GM19351 (cell line): ENCODE data around the gene KRT31.
"Not testable (repeated sequence)": the region's sequence is repeated elsewhere in the genome, so short reads cannot be mapped to it uniquely, and the experiment has no call there.

ENCODE experiments used
- ATAC-seq: cut with Tn5 transposase; IDR thresholded peaks from one replicate; pipeline ENCODE4 v1.9.1; 2021; ENCODE audit warnings: mild to moderate bottlenecking, moderate library complexity; ENCODE audit not compliant: unreplicated experiment

KRT31 gene

DNA sequence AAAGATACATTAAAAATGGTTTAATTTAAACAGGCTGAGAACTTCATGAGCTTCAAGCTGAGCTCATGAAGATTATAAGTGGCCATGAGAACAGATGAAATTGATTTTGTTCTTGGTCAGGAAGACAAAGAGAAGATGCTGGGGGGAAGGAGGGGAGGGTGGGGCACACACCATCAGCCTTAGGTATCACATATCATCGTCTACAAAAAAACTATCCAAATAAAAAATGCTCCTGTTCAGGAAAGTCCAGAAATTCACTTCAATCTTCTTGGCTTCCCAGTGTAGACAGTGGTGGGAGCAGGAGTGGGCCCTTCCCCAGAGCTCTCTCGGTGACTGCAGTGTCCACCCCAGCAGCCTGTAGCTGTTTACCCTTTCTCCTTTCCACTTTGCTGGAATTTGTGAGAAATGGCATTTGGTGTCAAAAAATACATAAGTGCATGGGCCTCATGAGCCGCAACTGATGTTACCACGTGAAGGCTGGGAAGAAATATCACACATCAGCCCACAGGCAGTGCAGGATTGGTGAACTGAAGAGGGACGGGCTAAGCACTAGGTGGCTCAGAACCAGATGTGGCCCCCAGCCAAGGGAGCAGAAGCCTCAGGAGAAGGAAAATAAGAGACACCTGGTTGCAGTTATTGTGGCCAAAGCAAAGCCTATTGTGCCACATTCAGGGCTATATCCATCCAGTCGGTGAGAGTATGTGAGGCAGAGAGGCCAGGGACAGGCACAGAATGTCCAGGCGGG lies 20.9 kb upstream of the KRT31 start:
- no peak for ATAC-seq

- no peak for ATAC-seq
These were observed 20.2 kb upstream of the KRT31 start for GRCh38 chr17:41417576-41418015.

DNA sequence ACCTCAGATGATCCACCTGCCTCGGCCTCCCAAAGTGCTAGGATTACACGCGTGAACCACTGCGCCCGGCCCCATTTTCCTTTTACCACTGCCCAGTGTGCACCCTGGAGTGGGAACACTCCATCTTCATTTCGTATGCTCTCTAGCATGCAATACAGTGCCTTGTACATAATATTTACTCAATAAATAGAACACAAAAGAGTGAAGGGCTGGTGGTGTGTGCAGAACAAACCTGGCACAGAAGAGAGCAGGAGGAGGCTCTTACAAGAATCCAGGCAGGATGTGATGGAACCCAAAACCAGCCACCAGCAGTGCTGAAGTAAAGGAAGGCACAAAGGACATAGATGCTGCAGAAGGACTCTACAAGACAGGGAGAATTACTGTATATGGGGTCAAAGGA lies 19.7 kb upstream of the KRT31 start:
- no peak for ATAC-seq

DNA sequence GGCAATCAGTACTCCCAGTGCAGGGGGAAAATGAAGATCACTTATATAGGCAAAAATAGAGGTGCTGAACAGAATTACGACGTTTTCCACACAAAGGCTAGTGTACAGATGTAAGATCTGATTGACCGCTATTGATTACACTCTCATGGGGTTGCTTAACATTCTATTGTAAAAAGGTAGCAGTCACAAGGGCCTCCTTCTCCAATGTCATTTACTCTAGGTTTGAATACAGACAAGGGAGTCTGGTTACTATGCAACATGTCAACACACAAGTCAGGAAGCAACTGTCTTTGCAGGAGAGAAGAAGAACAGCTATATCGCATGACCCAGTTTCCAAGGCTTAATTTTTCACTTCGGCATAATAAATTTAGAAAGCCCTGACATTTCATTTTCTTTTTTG lies 19.1 kb upstream of the KRT31 start:
- ATAC-seq: no peak

GRCh38 chr17:41415833-41416335 lies 18.5 kb upstream of the KRT31 start:
- no peak for ATAC-seq

- no peak for ATAC-seq
These were observed 18.0 kb upstream of the KRT31 start for GRCh38 chr17:41415411-41415810.

GRCh38 chr17:41413982-41414381 lies 16.6 kb upstream of the KRT31 start:
- no peak for ATAC-seq

- ATAC-seq: no peak
These were observed 16.0 kb upstream of the KRT31 start for GRCh38 chr17:41413353-41413957.

DNA sequence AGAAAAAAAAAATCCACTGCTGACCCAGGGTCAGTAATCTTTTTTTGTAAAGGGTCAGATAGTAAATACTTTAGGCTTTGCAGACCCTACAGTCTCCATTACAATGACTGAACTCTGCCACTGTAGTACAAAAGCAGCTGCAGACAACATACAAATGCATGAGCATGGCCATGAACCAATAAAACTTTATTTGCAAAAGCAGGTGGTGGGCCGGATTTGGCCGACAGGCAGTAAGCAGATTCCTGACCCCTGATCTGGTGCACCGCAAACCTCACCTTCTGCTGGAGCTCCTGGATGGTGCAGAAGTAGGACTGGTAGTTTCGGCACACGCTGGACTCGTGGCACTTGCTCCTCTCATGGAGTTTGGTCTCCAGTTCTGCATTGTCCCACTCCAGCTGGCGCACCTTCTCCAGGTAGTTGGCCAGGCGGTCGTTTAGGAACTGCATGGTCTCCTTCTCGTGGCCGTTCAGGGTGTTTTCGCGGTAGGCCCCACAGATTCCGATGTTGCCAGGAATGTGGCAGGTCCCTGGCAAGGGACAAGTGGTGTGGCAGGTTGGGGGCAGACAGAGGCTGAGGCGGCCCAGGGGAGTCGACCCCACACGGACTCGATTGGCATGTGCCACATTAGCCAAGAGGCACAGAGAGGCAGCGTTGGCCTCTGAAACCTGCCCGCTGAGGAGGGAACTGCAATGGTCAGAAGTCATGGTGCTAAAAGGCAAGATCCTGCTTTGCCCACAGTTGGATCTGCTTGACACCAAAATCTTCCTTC lies 13.8 kb upstream of the KRT31 start:
- ATAC-seq: no peak

DNA sequence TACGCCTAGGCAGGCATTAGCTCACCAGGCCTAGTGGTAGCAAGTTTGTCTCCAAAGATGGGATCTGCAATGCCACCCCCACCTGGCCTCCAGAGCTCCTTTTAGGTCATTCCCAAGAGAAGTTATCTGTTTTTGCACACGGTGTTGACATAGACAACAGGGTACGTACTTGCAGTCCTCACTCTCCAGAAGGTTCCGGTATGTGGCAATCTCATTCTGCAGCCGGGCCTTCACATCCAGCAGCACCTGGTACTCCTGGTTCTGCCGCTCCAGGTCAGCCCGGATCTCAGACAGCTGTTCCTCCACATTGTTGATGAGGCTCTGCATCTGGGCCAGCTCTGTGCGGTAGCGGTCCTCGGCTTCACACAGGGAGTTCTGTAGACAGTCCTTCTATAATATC lies 9.8 kb upstream of the KRT31 start:
- no peak for ATAC-seq

DNA sequence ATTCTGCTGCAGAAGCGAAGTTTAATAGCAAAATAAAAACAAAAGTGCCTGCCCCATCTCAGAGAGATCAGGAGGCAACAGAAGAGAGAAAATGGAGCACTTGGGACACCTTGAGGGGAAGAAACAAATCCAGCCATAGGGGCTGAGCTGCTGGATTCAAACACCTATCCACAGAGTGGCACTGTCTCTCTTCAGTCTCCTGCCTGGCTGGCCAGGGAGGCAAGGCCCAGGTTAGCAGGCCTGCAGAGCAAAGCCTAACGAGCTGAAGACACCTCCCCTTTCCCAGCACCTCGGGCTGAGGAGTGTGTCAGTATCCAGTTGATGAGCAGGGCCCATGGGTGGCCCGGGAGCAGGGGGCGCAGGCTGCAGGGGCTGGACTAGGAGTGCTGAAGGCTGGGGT lies 8.8 kb upstream of the KRT31 start:
- ATAC-seq: no peak

DNA sequence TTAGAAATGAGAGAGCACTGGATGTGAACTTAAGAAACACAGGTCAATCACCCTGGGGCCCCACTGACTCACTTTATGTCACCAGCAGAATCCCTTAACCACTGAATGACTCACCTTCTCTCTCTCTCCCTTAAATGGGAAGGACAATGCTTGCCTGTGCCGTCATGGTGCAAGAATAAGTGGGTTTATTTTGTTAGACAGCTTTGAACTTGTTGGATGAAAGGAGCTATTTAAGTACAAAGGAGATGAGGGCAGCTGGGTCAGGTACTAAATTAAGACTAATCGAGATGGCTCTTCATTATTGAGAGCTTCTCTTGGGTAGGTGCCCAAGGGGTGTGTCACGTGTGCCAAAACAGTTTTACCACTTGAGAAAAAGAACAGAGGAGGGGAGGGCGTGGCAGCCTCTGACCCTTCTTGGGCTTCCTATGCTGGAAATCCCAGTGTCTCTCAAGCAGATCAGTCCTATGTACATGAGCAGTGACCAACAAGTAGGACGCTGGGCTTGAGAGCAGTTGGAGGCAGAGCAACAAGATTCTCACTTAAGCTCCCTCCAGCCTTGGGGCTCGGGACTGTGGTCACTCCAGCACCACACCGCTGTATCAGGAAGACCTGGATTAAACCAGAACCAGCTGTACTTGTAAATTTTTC lies 6.7 kb upstream of the KRT31 start:
- ATAC-seq: no peak

- no peak for ATAC-seq
These were observed 6.1 kb upstream of the KRT31 start for GRCh38 chr17:41403404-41404023.

DNA sequence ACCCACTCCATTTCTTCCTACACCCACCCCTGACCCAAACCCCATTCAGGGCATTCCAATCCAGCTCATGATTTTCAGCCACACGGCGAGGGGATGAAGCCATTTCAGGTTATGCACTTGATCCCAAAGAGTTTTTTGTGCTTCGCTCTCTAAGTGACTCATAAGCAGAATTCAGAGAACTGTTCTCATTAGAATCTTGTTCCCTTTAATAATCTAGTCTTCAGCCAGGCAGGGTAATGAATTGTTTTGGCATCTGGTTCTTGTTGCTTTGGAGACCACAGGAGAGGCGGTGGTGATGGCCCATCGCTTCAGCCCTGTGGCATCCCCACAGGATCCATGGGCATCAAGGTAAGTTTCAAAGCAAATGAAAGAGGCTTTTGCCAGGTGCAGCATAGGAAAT lies 4.8 kb upstream of the KRT31 start:
- ATAC-seq: no peak

- ATAC-seq: no peak
These were observed 1.1 kb downstream of the KRT31 start for GRCh38 chr17:41396340-41396739.

DNA sequence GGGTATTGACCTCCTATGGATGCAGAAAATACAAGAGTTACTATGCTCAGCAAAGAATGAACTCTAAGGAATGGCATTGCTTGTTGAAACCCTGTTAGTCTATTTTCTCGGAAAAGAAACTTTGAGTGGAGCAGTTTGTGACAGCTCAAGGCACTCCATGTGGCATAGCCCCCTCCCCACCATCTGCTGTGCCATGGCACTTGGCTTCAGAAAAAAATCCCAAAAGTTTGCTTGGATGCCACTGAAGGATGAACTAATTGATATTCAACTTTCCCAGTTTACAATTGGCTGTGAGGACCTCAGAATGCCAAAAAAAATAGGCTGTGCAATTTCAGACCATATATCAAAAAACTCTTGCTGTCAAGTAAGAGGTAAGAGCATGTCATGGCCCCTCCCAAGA lies 1.8 kb downstream of the KRT31 start:
- no peak for ATAC-seq

DNA sequence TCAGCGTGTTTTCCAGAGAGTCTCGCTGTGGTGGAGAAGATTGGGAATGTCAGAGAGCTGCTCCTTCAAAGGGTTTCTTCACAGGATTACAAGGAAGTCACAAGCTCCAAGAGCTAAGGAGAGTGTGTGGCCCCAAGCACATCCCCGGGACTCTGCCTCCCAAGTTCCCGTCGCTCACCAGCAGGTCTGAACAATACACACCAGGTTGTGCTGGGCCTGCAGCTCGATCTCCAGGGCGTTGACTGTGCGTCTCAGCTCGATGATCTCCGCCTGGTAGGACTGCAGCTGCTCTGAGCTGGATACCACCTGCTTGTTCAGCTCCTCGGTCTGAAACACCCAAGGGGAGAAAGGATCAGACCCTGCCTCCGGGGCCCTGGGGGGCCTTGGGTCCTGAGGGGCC lies 2.4 kb downstream of the KRT31 start:
- not testable (repeated sequence) for ATAC-seq

GRCh38 chr17:41394254-41394996 lies 3.0 kb downstream of the KRT31 start:
- ATAC-seq: no peak

GRCh38 chr17:41393826-41394225 lies 3.6 kb downstream of the KRT31 start:
- ATAC-seq: no peak

DNA sequence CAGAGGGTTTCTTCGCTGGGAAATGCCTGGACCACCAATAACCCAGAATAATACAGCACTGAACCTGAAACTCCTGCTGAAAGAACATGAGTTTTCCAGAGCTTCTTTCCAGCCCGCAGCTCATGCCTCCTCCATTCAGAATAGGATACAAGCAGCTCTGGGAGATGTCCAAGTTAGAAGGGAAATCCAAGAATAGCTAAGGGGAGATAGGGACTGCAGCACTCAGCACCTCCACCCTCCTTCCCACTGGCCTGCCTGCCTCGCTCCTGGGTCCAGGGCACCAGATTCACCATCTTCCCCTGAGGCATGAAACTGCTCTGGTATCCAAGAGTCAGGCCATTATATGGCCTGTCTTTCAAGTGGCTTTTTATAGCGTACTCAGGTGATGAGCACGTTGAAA lies 4.1 kb downstream of the KRT31 start:
- no peak for ATAC-seq
